WTC11 (cell line): ENCODE data around the gene BCAS1. TPM values are rescaled to one million over a fixed set of nuclear protein-coding genes. Genes with fewer than 3 reads are reported as not detected.
A peak's percentile ranks its signal among the peaks of the same experiment; 100 is the strongest.

Experiments
- ATAC-seq: fragments of 200-7000 bp; cut with Tn5 transposase; 2 replicates; pipeline ENCODE4 v1.10.0; 2021; ENCODE audit warnings: mild to moderate bottlenecking, moderate library complexity
- CTCF ChIA-PET: fragments of 300-600 bp; sonication (Branson Sonifier 250); formaldehyde crosslinking; loops from one replicate; lab custom pipeline; 2021; ENCODE audit warnings: antibody characterized with exemption; lab: Charles Lee
- POLR2A ChIA-PET: fragments of 350-600 bp; sonication (Branson Sonifier 250); formaldehyde crosslinking; loops from one replicate; lab custom pipeline; 2021; ENCODE audit warnings: antibody characterized with exemption; lab: Charles Lee
- DNase-seq: peaks from one replicate; pipeline ENCODE4 v3.0.0; 2021; ENCODE audit warnings: low spot score
- H3K27ac Mint-ChIP-seq: 2 replicates; pipeline ENCODE4 v1.8.0; 2021; ENCODE audit warnings: mixed read lengths
- H3K27me3 Mint-ChIP-seq: 2 replicates; pipeline ENCODE4 v1.8.0; 2021; ENCODE audit warnings: low read depth, mild to moderate bottlenecking, moderate library complexity, mixed read lengths
- H3K36me3 Mint-ChIP-seq: 2 replicates; pipeline ENCODE4 v1.8.0; 2021; ENCODE audit warnings: mixed read lengths
- H3K4me1 Mint-ChIP-seq: 2 replicates; pipeline ENCODE4 v1.8.0; 2022; ENCODE audit warnings: mixed read lengths
- H3K4me3 Mint-ChIP-seq: 2 replicates; pipeline ENCODE4 v1.8.0; 2021; ENCODE audit warnings: mild to moderate bottlenecking, moderate library complexity, mixed read lengths
- H3K9me3 Mint-ChIP-seq: 2 replicates; pipeline ENCODE4 v1.8.0; 2021; ENCODE audit warnings: mixed read lengths
- ATF2 ChIP-seq: sonication (generic); formaldehyde crosslinking; IDR thresholded peaks from 2 replicates; pipeline ENCODE4 v1.8.1; 2022; ENCODE audit warnings: low read depth, missing genetic modification reagents, borderline replicate concordance
- ATF3 ChIP-seq: sonication (generic); formaldehyde crosslinking; conservative IDR thresholded peaks from 2 replicates; pipeline ENCODE4 v1.8.1; 2022; ENCODE audit warnings: mild to moderate bottlenecking, missing genetic modification reagents
- FOXJ3 ChIP-seq: sonication (generic); formaldehyde crosslinking; IDR thresholded peaks from 2 replicates; pipeline ENCODE4 v1.9.0; 2021; ENCODE audit warnings: missing genetic modification reagents, mild to moderate bottlenecking, borderline replicate concordance
- GTF2I ChIP-seq: fragments of 250-450 bp; sonication (Bioruptor Pico); conservative IDR thresholded peaks from 2 replicates; pipeline ENCODE4 v1.4.0; 2021; ENCODE audit warnings: mild to moderate bottlenecking
- HMGA2 ChIP-seq: fragments of 250-450 bp; sonication (Bioruptor Pico); IDR thresholded peaks from 2 replicates; pipeline ENCODE4 v1.4.0; 2021; ENCODE audit warnings: mild to moderate bottlenecking, moderate library complexity
- JAZF1 ChIP-seq: fragments of 250-450 bp; sonication (Bioruptor Pico); IDR thresholded peaks from 2 replicates; pipeline ENCODE4 v1.9.0; 2021; ENCODE audit warnings: moderate library complexity, mild to moderate bottlenecking, inconsistent platforms
- JUN ChIP-seq: sonication (generic); formaldehyde crosslinking; IDR thresholded peaks from 2 replicates; pipeline ENCODE4 v1.8.0; 2023; ENCODE audit warnings: mild to moderate bottlenecking, missing genetic modification reagents
- MXD4 ChIP-seq: fragments of 250-450 bp; sonication (Bioruptor Pico); IDR thresholded peaks from 2 replicates; pipeline ENCODE4 v1.8.0; 2021; ENCODE audit warnings: mild to moderate bottlenecking, moderate library complexity, borderline replicate concordance
- NR3C1 ChIP-seq: sonication (generic); formaldehyde crosslinking; conservative IDR thresholded peaks from 2 replicates; pipeline ENCODE4 v1.8.1; 2023; ENCODE audit warnings: low read depth, mild to moderate bottlenecking, missing genetic modification reagents
- SMAD3 ChIP-seq: sonication (generic); formaldehyde crosslinking; IDR thresholded peaks from 2 replicates; pipeline ENCODE4 v1.8.0; 2022; ENCODE audit warnings: missing genetic modification reagents, mild to moderate bottlenecking, borderline replicate concordance
- SP1 ChIP-seq: sonication (generic); formaldehyde crosslinking; conservative IDR thresholded peaks from 2 replicates; pipeline ENCODE4 v1.8.1; 2022; ENCODE audit warnings: missing genetic modification reagents
- USF1 ChIP-seq: sonication (generic); formaldehyde crosslinking; IDR thresholded peaks from 2 replicates; pipeline ENCODE4 v1.8.0; 2022; ENCODE audit warnings: mild to moderate bottlenecking, missing genetic modification reagents
- ZNF121 ChIP-seq: sonication (generic); formaldehyde crosslinking; IDR thresholded peaks from 2 replicates; pipeline ENCODE4 v1.8.0; 2023; ENCODE audit warnings: missing genetic modification reagents
- ZNF423 ChIP-seq: fragments of 250-450 bp; sonication (Bioruptor Pico); IDR thresholded peaks from 2 replicates; pipeline ENCODE4 v2.1.2; 2022; ENCODE audit warnings: mild to moderate bottlenecking, moderate library complexity
- ZNF671 ChIP-seq: fragments of 250-450 bp; sonication (Bioruptor Pico); IDR thresholded peaks from 2 replicates; pipeline ENCODE4 v1.8.0; 2021; ENCODE audit warnings: mild to moderate bottlenecking
- ZSCAN18 ChIP-seq: fragments of 250-450 bp; sonication (Bioruptor Pico); IDR thresholded peaks from 2 replicates; pipeline ENCODE4 v2.1.2; 2022; ENCODE audit warnings: mild to moderate bottlenecking, moderate library complexity
- total RNA-seq: library from RNA; stranded (reverse); gene quantifications from 3 replicates; pipeline ENCODE4 v1.2.3, GENCODE V29; 2021
- TF ChIP-seq, protein P1 (sequence below): sonication (generic); formaldehyde crosslinking; IDR thresholded peaks from 2 replicates; pipeline ENCODE4 v1.8.0; 2022; ENCODE audit warnings: mild to moderate bottlenecking, missing genetic modification reagents
- TF ChIP-seq, protein P2 (sequence below): sonication (generic); formaldehyde crosslinking; IDR thresholded peaks from 2 replicates; pipeline ENCODE4 v1.8.0; 2022; ENCODE audit warnings: missing genetic modification reagents
- TF ChIP-seq, protein P3 (sequence below): sonication (generic); formaldehyde crosslinking; IDR thresholded peaks from 2 replicates; pipeline ENCODE4 v1.8.1; 2022; ENCODE audit warnings: low read depth, mild to moderate bottlenecking, moderate library complexity, missing genetic modification reagents, borderline replicate concordance
- TF ChIP-seq, protein P4 (sequence below): fragments of 250-450 bp; sonication (Bioruptor Pico); conservative IDR thresholded peaks from 2 replicates; pipeline ENCODE4 v1.9.0; 2021; ENCODE audit warnings: mild to moderate bottlenecking

BCAS1 gene
- total RNA-seq, 1 experiment from 2014 or later, result 0.11 TPM

DNA sequence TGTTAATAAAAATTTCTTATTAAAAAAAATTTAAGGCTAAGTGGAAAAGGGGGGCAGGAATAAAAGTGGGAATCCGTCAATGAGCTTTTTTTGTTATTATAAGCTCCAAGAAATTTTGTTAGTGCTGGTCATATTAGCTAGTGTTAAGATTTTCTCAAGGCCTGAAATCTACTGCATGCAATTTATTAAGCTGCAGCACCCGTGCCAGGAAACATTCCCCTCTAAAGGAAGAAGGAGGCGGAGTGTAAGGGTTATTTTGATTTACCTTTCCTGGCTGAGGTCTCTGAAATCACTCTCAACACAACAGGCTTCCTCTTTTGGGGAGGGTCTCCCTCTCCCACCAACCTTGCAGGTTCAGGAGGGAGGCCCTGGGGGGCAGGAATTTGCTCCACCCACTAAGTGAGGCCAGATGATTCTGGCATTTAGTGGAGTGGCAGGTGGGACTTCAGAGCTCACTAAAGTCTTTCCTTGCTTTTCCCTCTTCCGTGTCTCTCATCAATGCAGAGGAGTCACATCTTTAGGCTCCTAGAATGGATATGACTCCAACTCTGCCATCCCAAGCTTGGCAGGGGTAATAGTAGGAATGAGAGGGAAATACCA, 168.8 kb downstream of the BCAS1 start (continued):
- TF ChIP-seq, protein P1, sequence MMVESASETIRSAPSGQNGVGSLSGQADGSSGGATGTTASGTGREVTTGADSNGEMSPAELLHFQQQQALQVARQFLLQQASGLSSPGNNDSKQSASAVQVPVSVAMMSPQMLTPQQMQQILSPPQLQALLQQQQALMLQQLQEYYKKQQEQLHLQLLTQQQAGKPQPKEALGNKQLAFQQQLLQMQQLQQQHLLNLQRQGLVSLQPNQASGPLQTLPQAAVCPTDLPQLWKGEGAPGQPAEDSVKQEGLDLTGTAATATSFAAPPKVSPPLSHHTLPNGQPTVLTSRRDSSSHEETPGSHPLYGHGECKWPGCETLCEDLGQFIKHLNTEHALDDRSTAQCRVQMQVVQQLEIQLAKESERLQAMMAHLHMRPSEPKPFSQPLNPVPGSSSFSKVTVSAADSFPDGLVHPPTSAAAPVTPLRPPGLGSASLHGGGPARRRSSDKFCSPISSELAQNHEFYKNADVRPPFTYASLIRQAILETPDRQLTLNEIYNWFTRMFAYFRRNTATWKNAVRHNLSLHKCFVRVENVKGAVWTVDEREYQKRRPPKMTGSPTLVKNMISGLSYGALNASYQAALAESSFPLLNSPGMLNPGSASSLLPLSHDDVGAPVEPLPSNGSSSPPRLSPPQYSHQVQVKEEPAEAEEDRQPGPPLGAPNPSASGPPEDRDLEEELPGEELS (CRISPR knock-in tag), result no peak
- TF ChIP-seq USF1 (CRISPR knock-in tag), result no peak

- ChIA-PET CTCF (interaction anchor here (0.5 to 6.7 kb wide), 6 partner anchors 14 to 292 kb away, joined by 3 to 68 read pairs (median 4); no protein-coding TSS in a partner anchor), POLR2A (no interaction called here)
- Mint-ChIP-seq H3K4me3 (no peak overlapping the region), H3K27me3 (no peaks in the 10 kb centered on the region; the same call in 1 of the 2 replicates), H3K9me3 (no peaks in the 10 kb centered on the region), H3K27ac (peak overlapping the region; percentile 4; the same call in 1 of the 2 replicates), H3K4me1 (peaks cover 43% of the 10 kb centered on the region), H3K36me3 (no peaks in the 10 kb centered on the region)
- no peak for DNase-seq
- no peak for TF ChIP-seq ATF2 (CRISPR knock-in tag)
- TF ChIP-seq SP1 (CRISPR knock-in tag), result no peak
- TF ChIP-seq FOXJ3 (CRISPR knock-in tag), result no peak
- TF ChIP-seq SMAD3 (CRISPR knock-in tag), result no peak
- TF ChIP-seq, protein P1 (CRISPR knock-in tag), result no peak
- TF ChIP-seq ZNF423 (CRISPR knock-in tag), result no peak
- TF ChIP-seq JUN, result no peak
- no peak for TF ChIP-seq ZNF121
- no peak for TF ChIP-seq NR3C1
- TF ChIP-seq ZNF671 (CRISPR knock-in tag), result no peak
- TF ChIP-seq, protein P2, sequence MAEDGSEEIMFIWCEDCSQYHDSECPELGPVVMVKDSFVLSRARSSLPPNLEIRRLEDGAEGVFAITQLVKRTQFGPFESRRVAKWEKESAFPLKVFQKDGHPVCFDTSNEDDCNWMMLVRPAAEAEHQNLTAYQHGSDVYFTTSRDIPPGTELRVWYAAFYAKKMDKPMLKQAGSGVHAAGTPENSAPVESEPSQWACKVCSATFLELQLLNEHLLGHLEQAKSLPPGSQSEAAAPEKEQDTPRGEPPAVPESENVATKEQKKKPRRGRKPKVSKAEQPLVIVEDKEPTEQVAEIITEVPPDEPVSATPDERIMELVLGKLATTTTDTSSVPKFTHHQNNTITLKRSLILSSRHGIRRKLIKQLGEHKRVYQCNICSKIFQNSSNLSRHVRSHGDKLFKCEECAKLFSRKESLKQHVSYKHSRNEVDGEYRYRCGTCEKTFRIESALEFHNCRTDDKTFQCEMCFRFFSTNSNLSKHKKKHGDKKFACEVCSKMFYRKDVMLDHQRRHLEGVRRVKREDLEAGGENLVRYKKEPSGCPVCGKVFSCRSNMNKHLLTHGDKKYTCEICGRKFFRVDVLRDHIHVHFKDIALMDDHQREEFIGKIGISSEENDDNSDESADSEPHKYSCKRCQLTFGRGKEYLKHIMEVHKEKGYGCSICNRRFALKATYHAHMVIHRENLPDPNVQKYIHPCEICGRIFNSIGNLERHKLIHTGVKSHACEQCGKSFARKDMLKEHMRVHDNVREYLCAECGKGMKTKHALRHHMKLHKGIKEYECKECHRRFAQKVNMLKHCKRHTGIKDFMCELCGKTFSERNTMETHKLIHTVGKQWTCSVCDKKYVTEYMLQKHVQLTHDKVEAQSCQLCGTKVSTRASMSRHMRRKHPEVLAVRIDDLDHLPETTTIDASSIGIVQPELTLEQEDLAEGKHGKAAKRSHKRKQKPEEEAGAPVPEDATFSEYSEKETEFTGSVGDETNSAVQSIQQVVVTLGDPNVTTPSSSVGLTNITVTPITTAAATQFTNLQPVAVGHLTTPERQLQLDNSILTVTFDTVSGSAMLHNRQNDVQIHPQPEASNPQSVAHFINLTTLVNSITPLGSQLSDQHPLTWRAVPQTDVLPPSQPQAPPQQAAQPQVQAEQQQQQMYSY (CRISPR knock-in tag), result no peak
- TF ChIP-seq, protein P3, sequence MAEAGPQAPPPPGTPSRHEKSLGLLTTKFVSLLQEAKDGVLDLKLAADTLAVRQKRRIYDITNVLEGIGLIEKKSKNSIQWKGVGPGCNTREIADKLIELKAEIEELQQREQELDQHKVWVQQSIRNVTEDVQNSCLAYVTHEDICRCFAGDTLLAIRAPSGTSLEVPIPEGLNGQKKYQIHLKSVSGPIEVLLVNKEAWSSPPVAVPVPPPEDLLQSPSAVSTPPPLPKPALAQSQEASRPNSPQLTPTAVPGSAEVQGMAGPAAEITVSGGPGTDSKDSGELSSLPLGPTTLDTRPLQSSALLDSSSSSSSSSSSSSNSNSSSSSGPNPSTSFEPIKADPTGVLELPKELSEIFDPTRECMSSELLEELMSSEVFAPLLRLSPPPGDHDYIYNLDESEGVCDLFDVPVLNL (CRISPR knock-in tag), result no peak
- TF ChIP-seq ZSCAN18 (CRISPR knock-in tag), result no peak
- no peak for TF ChIP-seq ATF3 (CRISPR knock-in tag)
- no peak for TF ChIP-seq HMGA2 (CRISPR knock-in tag)
- no peak for TF ChIP-seq JAZF1 (CRISPR knock-in tag)
- TF ChIP-seq GTF2I (CRISPR knock-in tag), result no peak
- no peak for TF ChIP-seq MXD4 (CRISPR knock-in tag)
- TF ChIP-seq, protein P4, sequence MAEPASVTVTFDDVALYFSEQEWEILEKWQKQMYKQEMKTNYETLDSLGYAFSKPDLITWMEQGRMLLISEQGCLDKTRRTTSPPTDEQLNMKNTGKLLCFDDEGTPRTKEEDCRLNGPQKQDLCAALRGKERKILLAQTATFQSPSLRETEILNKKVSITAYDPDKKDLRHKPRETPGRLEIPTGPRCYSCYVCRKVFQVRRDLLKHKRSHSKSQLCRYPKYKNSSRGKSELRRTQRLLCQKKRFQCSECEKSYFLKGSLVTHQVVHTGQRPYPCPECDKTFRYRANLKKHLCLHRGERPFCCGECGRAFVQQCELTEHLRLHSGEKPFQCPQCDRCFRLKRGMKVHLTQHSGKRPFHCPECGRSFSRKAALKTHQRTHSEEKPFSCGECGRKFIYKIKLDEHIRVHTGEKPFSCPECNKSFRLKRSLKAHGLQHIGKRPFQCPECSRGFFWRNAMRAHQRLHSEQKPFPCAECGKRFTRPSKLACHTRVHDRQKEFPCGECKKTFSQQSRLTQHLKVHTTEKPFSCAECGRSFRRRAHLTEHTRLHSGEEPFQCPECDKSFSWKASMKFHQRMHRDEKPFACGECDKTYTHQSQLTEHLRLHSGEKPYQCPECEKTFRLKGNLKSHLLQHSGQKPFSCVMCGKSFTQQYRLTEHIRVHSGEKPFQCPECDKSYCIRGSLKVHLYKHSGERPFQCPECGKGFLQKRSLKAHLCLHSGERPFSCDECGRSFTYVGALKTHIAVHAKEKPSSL (CRISPR knock-in tag), result no peak
- no peak for ATAC-seq
These were observed 169.3 kb downstream of the BCAS1 start for GRCh38 chr20:53901064-53901463.
